Measurements from ENCODE around the gene SCYL1.

SCYL1 gene

DNA sequence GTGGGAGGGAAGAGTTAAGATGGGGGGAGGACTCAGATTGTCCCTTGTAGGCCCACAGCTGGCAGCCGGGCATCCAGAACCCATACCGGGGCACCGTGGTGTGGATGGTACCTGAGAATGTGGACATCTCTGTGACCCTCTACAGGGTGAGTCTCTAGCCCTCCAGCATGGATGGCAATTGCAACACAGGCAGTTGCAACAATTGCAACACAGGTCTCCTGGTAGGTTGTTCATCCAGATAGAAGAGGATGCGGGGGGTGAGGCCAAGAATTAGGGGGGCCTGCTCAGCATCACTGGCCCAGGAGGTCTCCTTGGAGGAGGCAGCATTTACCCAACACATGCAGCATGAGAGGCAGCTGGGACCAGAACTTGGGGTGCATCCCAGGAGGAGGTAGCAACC is 54.4 kb downstream of the SCYL1 start:
- TF ChIP-seq, protein P1, sequence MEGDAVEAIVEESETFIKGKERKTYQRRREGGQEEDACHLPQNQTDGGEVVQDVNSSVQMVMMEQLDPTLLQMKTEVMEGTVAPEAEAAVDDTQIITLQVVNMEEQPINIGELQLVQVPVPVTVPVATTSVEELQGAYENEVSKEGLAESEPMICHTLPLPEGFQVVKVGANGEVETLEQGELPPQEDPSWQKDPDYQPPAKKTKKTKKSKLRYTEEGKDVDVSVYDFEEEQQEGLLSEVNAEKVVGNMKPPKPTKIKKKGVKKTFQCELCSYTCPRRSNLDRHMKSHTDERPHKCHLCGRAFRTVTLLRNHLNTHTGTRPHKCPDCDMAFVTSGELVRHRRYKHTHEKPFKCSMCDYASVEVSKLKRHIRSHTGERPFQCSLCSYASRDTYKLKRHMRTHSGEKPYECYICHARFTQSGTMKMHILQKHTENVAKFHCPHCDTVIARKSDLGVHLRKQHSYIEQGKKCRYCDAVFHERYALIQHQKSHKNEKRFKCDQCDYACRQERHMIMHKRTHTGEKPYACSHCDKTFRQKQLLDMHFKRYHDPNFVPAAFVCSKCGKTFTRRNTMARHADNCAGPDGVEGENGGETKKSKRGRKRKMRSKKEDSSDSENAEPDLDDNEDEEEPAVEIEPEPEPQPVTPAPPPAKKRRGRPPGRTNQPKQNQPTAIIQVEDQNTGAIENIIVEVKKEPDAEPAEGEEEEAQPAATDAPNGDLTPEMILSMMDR (IDR thresholded peaks at IDR 0.05): no peak
- TF ChIP-seq ZFX (IDR thresholded peaks at IDR 0.05; ENCODE audit: borderline replicate concordance): no peak
- H3K27ac ChIP-seq: no peak overlapping the region

DNA sequence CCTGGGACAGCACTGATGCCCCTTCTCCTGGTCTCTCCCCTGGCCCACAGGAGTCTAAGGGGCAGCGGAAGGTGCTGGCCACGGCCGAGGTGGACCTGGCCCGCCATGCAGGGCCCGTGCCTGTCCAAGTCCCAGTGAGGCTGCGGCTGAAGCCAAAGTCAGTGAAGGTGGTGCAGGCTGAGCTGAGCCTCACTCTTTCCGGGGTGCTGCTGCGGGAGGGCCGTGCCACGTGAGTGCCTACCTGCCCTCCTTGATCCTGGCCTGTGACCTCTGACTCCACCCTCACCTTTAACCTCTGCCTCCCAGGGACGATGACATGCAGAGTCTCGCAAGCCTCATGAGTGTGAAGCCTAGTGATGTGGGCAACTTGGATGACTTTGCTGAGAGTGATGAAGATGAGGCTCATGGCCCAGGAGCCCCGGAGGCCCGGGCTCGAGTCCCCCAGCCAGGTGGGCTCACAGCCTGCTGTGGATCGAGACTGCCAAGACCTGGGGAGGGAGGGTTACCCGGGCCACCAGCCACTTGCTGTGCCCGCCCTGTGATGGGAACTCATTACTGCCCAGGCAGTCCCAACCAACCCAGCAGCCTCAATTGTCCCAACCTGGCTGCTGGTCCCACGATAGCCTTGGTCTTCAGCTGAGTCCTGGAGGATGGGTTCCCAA is 55.3 kb downstream of the SCYL1 start:
- TF ChIP-seq, protein P1 (IDR thresholded peaks at IDR 0.05): no peak
- no peak for TF ChIP-seq ZFX (IDR thresholded peaks at IDR 0.05; ENCODE audit: borderline replicate concordance)
- H3K27ac ChIP-seq: no peak overlapping the region

DNA sequence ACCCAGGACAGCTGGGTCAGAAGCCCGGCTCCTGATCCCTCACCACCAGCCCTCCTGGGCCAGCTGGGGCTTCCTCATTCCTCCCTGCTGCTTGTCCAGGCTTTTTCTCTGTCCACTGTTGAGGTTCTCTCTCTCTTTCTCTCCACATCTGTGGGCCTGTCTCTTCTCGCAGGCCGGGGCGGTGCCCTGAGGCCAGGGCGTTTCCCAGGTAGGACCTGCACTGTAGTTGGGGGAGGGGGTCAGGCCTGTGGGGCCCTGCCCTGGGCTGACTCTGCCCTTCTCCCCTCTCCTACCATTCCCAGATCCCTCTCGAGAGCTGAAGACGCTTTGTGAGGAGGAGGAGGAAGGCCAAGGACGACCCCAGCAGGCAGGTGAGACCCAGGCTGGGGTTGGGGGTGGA is 55.9 kb downstream of the SCYL1 start:
- no peak for TF ChIP-seq ZFX (IDR thresholded peaks at IDR 0.05; ENCODE audit: borderline replicate concordance)
- TF ChIP-seq, protein P1 (IDR thresholded peaks at IDR 0.05): no peak
- H3K27ac ChIP-seq: no peak overlapping the region

DNA sequence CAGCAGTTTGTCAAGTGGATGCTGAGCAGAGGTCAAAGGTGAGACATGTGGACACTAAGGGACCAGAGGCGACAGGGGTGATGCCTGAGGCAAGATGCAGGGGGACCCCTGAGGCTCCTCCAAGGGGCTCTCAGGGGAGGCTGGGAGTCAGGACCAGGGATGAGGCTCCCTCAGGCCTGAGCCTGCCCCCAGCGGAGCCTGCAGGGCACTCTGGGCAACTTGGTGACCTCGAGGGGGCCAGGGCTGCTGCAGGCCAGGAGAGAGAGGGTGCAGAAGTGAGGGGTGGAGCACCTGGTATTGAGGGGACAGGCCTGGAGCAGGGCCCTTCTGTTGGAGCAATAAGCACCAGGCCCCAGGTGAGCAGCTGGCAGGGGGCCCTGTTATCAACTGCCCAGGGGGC is 57.0 kb downstream of the SCYL1 start:
- TF ChIP-seq ZFX (IDR thresholded peaks at IDR 0.05; ENCODE audit: borderline replicate concordance): no peak
- TF ChIP-seq, protein P1 (IDR thresholded peaks at IDR 0.05): no peak
- no peak overlapping the region for H3K27ac ChIP-seq

DNA sequence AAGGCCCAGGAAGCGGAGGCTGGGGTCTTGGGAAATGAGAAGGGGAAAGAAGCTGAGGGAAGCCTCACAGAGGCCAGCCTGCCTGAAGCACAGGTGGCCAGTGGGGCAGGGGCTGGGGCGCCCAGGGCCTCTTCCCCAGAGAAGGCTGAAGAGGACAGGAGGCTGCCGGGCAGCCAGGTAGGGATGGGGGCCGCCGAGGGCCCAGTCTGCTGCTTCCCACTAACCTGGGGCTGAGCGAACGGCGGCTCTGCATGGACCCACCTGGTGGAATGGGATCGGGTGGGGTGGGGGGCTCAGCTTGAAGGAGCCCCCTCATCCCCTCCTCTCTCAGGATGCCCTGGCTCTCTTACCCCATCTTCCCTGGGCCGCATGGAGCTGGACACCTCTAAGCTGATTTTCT is 58.7 kb downstream of the SCYL1 start:
- no peak for TF ChIP-seq ZFX (IDR thresholded peaks at IDR 0.05; ENCODE audit: borderline replicate concordance)
- TF ChIP-seq, protein P1 (IDR thresholded peaks at IDR 0.05): no peak
- H3K27ac ChIP-seq: no peak overlapping the region

DNA sequence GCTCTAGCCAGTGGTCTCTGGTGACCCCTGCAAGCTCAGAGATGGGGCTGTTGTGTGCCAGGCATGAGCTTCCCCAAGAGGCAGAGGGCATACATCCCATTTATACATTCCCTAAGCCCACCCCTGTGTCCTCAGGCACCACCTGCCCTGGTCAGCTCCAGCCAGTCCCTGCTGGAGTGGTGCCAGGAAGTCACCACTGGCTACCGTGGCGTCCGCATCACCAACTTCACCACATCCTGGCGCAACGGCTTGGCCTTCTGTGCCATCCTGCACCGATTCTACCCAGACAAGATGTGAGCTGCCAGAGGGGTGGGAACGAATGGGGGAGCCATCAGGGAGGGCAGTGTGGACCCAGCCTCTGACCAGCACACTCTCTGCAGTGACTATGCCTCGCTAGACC is 59.2 kb downstream of the SCYL1 start:
- H3K27ac ChIP-seq: no peak overlapping the region
- TF ChIP-seq ZFX (IDR thresholded peaks at IDR 0.05; ENCODE audit: borderline replicate concordance): no peak
- TF ChIP-seq, protein P1 (IDR thresholded peaks at IDR 0.05): no peak

DNA sequence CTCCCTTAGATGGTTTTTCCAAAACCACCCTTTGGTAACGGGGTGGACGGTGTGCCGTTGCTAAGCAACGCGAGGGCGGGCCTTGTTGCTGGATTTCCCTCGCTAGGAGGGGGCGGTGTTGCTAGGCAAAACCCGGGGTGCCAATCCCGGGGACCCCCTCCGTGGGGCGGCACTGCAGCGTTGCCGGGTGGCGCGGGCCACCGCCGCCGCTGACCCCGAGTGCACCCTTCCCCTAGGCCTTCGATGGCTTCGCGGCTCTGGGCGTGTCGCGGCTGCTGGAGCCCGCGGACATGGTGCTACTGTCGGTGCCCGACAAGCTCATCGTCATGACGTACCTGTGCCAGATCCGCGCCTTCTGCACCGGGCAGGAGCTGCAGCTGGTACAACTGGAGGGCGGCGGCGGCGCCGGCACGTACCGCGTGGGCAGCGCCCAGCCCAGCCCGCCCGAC is 59.9 kb downstream of the SCYL1 start:
- TF ChIP-seq, protein P1 (IDR thresholded peaks at IDR 0.05): no peak
- no peak for TF ChIP-seq ZFX (IDR thresholded peaks at IDR 0.05; ENCODE audit: borderline replicate concordance)

More for the DNA sequence above, 59.9 kb downstream of the SCYL1 start:
- no peak overlapping the region for H3K27ac ChIP-seq

All from 22Rv1 (cell line).